NCI-H2029 (cell line): ENCODE measurements around the gene KRTAP5-9.
"Not testable (repeated sequence)": the region's sequence is repeated elsewhere in the genome, so short reads cannot be mapped to it uniquely, and the experiment has no call there.

Experiments
- DNase-seq: peaks from one replicate; lab custom pipeline; 2025; lab: John Stamatoyannopoulos, UW

Gene KRTAP5-9

DNA sequence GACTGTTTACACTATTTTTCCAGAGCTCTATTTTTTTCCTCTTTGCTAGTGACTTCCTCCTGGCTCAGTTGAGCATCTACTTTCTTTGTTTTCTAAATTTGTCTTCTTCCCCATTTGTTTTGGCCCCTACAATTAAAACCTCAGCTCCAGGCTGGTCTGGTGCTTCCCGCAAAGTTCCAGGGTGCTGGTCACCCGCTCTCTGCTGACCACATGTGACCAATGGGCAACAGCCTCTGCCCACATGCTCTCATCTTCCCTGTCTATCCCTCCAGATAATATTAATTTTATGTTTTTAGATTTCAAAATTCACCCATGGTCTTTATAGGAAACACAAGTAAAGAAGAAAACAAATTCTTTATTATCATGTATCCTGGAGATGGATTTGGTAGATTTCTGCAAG lies 34.7 kb downstream of the KRTAP5-9 start:
- not testable (repeated sequence) for DNase-seq

DNA sequence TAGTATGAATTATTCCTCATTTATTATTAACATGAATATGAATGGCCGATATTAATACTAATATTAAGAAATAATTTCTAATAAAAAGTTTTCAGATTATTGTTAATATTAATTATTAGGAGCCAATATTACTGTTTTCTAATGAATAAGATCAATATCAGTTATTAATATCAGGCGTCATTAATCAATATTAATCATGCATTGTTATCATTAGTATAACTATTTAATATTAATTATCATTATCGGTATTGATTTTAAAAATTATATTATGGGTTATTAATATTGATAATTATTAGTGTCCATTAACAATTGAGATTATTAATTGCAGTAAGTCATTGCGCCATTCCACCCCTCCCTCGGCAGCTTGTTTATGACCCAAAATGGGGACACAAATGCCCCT lies 37.5 kb downstream of the KRTAP5-9 start:
- not testable (repeated sequence) for DNase-seq

DNA sequence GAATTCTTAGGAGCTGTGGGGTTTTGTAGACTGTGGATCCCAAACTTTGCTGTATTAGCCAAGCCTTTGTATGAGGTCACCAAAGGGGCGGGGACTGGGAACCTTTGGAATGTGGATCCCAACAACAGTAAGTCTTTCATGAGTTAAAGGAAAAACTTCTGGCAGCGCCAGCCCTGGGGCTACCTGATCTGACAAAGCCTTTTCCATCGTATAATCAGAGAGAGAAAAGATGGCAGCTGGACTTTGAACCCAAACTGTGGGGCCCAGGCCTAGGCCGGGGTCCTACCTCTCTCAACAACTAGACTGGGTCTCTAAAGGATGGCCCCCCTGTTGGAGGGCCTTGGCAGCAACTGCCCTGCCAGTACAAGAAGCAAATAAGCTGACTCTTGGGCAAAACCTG lies 40.1 kb downstream of the KRTAP5-9 start:
- not testable (repeated sequence) for DNase-seq

DNA sequence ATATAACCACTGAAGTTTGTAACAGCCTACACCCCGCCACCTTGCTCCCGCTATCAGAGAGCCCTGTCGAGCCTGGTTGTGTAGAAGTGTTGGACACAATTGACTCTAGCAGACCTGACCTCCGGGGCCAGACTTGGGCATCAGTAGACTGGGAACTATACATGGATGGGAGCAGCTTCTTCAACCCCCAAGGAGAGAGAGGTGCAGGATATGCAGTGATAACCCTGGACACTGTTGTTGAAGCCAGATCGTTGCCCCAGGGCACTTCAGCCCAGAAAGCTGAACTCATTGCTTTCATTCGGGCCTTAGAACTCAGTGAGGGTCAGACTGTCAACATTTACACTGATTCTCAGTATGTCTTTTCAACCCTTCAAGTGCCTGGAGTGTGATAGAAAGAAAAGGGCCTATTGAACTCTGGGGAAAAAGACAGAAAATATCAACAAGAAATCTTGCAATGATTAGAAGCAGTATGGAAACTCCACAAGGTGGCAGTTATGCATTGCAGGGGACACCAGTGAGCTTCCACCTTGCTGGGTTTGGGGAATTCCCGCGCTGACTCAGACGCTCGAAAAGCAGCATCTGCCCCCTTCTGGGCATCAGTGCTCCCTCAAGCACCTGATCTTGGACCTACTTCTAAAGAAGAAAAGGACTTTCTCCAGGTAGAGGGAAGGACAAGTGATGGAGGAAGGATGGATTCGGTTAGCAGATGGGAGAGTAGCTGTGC lies 40.8 kb downstream of the KRTAP5-9 start:
- not testable (repeated sequence) for DNase-seq

DNA sequence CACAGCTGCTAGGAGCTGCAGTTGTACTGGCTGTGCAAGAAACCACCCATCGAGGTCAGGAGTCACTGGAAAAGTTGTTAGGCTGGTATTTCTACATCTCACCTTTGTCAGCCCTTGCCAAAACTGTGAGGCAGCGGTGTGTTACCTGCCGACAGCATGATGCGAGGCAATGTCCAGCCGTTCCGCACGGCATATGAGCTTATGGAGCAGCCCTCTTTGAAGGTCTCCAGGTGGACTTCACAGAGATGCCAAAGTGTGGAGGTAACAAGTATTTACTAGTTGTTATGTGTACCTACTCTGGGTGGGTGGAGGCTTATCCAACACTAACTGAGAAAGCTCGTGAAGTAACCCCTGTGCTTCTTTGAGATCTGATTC lies 41.3 kb downstream of the KRTAP5-9 start:
- not testable (repeated sequence) for DNase-seq
